ENCODE results near the gene GSX2.

GSX2 gene

GRCh38 chr4:54077812-54078211 lies 22.2 kb upstream of the GSX2 start:
- DNase-seq (ENCODE audit: low read depth in 2 of 2), result no peak

DNA sequence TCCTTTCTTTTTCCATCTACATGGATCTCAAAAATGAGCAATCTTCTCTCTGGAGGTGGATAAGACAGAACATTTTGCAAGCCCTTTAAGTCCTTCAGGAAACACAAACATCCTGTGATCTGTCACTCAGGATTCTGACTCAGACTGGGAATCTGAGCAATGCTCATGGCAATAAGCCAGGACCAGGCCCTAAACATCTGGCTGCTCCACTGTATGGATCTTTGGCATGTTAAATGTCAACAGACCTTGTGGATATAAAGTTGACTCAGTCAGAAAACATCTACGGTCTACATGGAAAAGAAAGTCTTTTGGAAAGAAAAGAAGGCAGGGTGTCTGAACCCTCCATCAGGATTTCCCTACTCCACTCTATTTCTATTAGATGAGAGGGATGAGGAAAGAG lies 17.8 kb upstream of the GSX2 start:
- no peak for DNase-seq (ENCODE audit: low read depth in 2 of 2)

- DNase-seq (ENCODE audit: low read depth in 2 of 2), result no peak
Measured at GRCh38 chr4:54085284-54085683, 14.7 kb upstream of the GSX2 start.

DNA sequence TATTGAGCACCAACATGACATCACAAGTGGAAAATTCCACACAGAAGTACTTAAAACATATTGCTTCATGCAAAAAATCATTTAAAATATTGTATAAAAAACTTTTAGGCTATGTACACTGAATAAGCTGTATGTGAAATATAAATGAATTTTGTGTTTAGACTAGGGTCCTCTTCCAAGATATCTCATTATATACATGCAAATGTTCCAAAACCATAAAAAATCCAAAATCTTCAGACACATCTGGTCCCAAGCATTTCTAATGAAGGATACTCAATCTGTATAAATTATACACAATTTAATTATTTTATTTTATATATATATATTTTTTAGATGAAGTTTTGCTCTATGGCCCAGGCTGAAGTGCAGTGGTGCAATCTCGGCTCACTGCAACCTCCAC lies 10.1 kb upstream of the GSX2 start:
- DNase-seq (ENCODE audit: low read depth in 2 of 2), result no peak

GRCh38 chr4:54090404-54090803 lies 9.6 kb upstream of the GSX2 start:
- DNase-seq (ENCODE audit: low read depth in 2 of 2), result no peak

GRCh38 chr4:54090804-54091623 lies 8.9 kb upstream of the GSX2 start:
- no peak for DNase-seq (ENCODE audit: low read depth in 2 of 2)

DNA sequence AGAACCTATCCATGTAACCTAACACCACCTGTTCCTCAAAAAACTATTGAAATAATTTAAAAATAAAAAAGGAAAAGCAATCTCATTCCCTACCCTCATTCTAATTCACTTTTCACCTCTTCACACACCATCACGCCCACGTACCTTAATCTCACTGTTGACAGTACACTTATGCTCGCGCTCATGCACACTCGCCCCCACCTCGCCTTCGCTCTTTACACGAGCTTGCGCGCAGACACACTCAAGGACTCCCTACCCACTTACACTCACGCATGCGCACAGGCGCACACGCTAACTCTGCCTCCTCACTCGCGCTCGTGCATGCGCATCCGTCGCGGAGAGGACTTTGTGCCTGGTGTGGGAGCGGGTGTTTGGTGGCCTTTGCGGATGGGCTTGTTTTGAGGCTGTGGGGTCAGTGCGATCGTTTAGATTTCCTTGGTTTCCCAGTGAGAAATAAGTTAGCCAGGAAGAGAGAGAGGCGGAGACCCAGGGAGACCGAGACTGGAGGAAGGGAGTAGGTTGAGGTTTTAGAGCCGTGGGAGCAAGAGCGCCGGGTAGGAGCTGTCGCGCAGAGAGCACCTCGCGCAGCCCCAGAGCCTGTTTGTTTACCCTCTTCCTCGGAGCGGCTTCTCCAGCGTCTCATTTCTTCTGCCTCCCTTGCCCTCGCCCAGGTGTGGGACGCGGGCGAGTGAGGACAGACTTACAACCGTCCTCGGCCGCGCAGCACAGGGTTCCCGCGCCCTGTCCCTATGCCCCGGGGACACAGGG lies 8.1 kb upstream of the GSX2 start:
- peak; percentile 63 to 64 for DNase-seq (ENCODE audit: low read depth in 2 of 2)

DNA sequence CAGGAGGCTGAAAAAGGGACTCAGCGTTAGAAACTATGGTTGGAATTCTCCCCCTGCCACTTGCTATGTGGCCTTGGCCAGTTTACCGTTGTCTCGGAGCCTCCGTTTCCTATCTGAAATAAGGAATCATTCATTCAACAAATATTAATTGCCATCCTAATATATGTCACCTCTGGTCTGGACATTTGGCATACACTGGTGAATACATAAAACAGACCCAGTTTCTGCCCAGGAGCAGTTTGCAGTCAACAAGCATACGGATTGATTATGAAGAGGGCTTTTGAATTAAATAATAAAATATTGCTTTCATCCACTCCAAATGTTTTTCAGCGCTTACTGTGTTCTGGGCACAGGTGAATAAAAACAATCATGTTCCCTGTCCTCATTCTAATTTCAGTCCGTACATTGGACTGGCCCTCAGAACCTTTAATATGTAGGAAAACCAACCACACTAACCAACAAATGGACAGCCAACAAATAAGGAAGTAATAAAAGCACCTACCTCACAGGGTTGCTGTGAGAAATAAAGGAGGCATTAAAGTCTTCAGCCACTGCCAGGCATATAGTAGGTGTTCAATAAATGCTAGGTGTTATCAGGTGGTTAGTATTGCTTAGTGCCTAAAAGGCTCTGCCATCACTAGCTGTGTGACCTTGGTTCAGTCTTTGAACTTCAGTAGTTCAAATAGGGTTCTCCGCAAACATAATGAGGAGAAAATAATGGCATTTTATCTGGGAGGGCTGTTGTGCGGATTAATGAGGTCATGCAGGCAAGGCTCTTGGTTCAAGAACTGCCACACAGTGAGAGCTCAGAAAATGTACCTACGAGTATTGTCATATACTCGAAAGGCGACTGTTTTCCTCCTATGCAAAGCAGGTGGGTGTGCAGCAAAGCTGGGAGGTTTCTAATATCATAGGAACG lies 7.3 kb upstream of the GSX2 start:
- DNase-seq (ENCODE audit: low read depth in 2 of 2), result no peak

GRCh38 chr4:54093324-54094240 lies 6.4 kb upstream of the GSX2 start:
- DNase-seq (ENCODE audit: low read depth in 2 of 2), result no peak

GRCh38 chr4:54094451-54094850 lies 5.5 kb upstream of the GSX2 start:
- no peak for DNase-seq (ENCODE audit: low read depth in 2 of 2)

- no peak for DNase-seq (ENCODE audit: low read depth in 2 of 2)
Measured at GRCh38 chr4:54095110-54095825, 4.7 kb upstream of the GSX2 start.

- no peak for DNase-seq (ENCODE audit: low read depth in 2 of 2)
Measured at GRCh38 chr4:54096295-54096962, 3.5 kb upstream of the GSX2 start.

DNA sequence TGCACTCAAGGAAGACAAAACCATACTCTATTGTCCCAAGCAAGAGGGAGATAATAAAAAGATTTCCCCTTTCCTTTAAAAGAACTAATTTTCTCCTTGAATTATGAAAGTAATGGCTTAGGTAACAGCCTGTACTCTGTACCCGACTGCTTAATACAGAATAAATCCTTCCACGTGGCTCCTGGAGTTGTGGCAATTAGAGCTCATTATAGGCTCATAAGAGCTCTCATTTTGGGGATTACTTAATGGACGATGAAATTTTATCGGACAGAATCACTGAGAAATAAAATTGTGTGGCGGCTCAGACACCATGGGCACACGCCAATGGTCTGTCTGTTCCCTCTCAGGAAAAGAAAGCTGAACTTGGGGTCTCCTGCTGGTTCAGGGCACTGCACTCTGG lies 2.8 kb upstream of the GSX2 start:
- no peak for DNase-seq (ENCODE audit: low read depth in 2 of 2)

DNA sequence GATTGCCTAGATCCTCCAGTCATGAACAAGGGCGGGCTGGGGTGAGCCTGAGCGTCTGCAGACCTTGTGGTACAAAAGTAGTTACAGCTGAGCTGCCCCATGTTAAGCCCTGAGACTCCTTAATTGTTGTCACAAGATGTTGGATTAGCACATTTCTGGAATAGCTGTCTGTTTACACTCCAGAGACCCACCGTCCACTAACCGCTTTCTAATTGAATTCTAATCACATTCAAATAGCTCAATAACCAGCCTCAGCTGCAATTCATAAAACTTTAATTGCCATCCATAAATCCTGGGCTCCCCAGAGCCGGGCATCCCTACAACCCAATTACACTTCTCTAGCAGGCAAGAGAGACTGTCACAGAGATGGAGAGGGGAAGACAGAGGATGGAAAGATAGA lies 1.6 kb upstream of the GSX2 start:
- no peak for DNase-seq (ENCODE audit: low read depth in 2 of 2)

GRCh38 chr4:54099287-54099747 lies 646 bp upstream of the GSX2 start:
- DNase-seq (ENCODE audit: low read depth in 2 of 2), result no peak

- DNase-seq (ENCODE audit: low read depth in 2 of 2), result no peak
Measured at GRCh38 chr4:54100595-54101189, 729 bp downstream of the GSX2 start.

DNA sequence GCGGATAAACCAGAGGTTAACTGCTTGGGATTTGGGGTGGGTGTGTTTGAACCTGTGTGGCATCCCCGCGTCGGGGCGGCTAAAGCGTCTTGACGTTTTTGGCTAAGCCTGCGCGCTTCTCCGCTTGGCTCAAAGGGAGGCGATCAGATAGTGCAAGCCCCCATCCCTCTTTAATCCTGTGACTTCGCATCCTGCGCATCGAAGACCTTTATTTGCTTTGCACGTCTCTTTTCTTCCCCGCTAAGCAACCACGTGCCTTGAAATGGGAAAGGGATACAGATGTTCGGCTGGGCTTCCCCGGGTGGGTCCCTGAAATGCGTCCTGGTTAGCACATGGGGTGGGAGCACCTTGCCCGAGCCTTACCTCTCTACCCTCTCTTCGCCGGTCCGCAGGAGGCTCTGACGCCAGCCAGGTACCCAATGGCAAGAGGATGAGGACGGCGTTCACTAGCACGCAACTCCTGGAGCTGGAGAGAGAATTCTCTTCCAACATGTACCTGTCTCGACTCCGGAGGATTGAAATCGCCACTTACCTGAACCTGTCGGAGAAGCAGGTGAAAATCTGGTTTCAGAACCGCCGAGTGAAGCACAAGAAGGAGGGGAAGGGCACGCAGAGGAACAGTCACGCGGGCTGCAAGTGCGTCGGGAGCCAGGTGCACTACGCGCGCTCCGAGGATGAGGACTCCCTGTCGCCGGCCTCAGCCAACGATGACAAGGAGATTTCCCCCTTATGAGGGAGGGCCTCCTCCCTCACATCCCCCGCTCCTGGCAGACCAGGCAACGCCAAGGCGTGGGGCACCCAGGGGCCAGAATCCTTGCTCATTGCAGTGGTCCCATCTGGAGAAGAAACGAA lies 1.5 kb downstream of the GSX2 start:
- no peak for DNase-seq (ENCODE audit: low read depth in 2 of 2)

DNA sequence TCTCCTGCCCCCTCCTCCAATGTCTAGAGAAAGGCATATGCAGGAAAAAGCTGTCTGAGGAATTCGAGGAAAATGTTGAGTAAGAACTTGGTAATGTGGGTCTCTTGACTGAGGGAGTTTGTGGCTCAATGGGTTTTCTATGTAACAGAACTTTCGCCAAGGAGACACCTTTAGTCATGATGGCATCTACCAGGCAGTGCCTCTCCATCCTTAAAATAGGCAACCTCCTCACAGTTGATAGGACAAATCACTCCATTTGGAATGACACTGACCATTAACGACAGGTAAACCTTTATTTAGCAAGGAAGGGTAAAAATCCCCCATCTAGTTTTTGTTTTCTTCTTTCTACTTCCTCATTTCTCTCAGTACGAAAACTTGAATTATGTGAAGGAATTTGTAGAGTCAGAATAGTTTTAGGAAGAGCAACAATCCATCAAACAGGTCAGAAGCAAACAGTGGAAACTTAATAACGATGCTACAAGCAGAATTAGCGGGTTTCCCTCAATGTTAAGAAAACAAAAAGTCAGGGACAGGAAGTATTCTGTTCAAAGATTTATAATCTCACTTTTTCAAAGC lies 2.7 kb downstream of the GSX2 start:
- no peak for DNase-seq (ENCODE audit: low read depth in 2 of 2)

Measured in activated CD4-positive, alpha-beta T cell treated with anti-CD3 and anti-CD28 coated beads for 24 hours (primary cell).